Smooth muscle cell (in vitro differentiated cells): ENCODE results near the gene C1RL. TPM values are rescaled to one million over a fixed set of nuclear protein-coding genes. Genes with fewer than 3 reads are reported as not detected.

Experiments
- DNase-seq: peaks from one replicate; lab custom pipeline; 2025; ENCODE audit not compliant: unreplicated experiment; lab: John Stamatoyannopoulos, UW
- H2AFZ ChIP-seq: fragments of 200-600 bp; sonication (generic); 2 replicates; pipeline ENCODE4 v1.6.0; 2016; ENCODE audit warnings: antibody characterized with exemption, low read depth, mild to moderate bottlenecking
- H3F3A ChIP-seq: fragments of 200-600 bp; sonication (generic); 2 replicates; pipeline ENCODE4 v1.6.0; 2017; ENCODE audit warnings: antibody characterized with exemption, low read depth
- H3K27ac ChIP-seq: fragments of 200-600 bp; sonication (generic); 2 replicates; pipeline ENCODE4 v1.5.1; 2016; ENCODE audit warnings: low read depth, mild to moderate bottlenecking
- H3K27me3 ChIP-seq: fragments of 200-600 bp; sonication (generic); 2 replicates; pipeline ENCODE4 v1.6.1; 2016; ENCODE audit warnings: low read depth, mild to moderate bottlenecking
- H3K36me3 ChIP-seq: fragments of 200-600 bp; sonication (generic); 2 replicates; pipeline ENCODE4 v1.5.1; 2016; ENCODE audit warnings: low read depth
- H3K4me1 ChIP-seq: fragments of 200-600 bp; sonication (generic); 2 replicates; pipeline ENCODE4 v1.5.1; 2016; ENCODE audit warnings: low read depth
- H3K4me2 ChIP-seq: fragments of 200-600 bp; sonication (generic); 2 replicates; pipeline ENCODE4 v1.6.0; 2016; ENCODE audit warnings: mild to moderate bottlenecking
- H3K4me3 ChIP-seq: fragments of 200-600 bp; sonication (generic); 2 replicates; pipeline ENCODE4 v1.5.1; 2016; ENCODE audit warnings: mild to moderate bottlenecking
- H3K79me2 ChIP-seq: fragments of 200-600 bp; sonication (generic); 2 replicates; pipeline ENCODE4 v1.6.0; 2016; ENCODE audit warnings: low read depth, mild to moderate bottlenecking
- H3K9ac ChIP-seq: fragments of 200-600 bp; sonication (generic); 2 replicates; pipeline ENCODE4 v1.6.0; 2016; ENCODE audit warnings: low read depth
- H3K9me3 ChIP-seq: fragments of 200-600 bp; sonication (generic); replicated peaks from 2 replicates; pipeline ENCODE4 v1.5.1; 2016; ENCODE audit warnings: low read depth
- H4K20me1 ChIP-seq: fragments of 200-600 bp; sonication (generic); 2 replicates; pipeline ENCODE4 v1.6.0; 2016; ENCODE audit warnings: low read depth
- WGBS: methylation state at CpG from one replicate; pipeline ENCODE4 v1.1.7; 2016; ENCODE audit warnings: low lambda C conversion rate; 5-methylcytosine and 5-hydroxymethylcytosine counted together
- polyA plus RNA-seq: library from polyadenylated mRNA; unstranded; fragments of >200 nt; fragmentation: Nextera tagmentation; extraction: Ambion mirVana; gene quantifications from 2 replicates; pipeline ENCODE4 v1.2.1, GENCODE V29; 2016
- total RNA-seq: library from RNA; depleted of rRNA; stranded (reverse); fragments of >200 nt; gene quantifications from 2 replicates; pipeline ENCODE4 v1.2.3, GENCODE V29; 2014
- TF ChIP-seq, protein P1 (sequence below): fragments of 200-600 bp; sonication (generic); IDR thresholded peaks from 2 replicates; pipeline ENCODE4 v1.5.1; 2017; ENCODE audit warnings: borderline replicate concordance, mild to moderate bottlenecking, antibody characterized with exemption; ENCODE audit not compliant: insufficient read depth, poor library complexity, severe bottlenecking

C1RL gene
- total and polyA plus RNA-seq, 2 experiments from 2014 or later, result 8.7 to 21.1 TPM

DNA sequence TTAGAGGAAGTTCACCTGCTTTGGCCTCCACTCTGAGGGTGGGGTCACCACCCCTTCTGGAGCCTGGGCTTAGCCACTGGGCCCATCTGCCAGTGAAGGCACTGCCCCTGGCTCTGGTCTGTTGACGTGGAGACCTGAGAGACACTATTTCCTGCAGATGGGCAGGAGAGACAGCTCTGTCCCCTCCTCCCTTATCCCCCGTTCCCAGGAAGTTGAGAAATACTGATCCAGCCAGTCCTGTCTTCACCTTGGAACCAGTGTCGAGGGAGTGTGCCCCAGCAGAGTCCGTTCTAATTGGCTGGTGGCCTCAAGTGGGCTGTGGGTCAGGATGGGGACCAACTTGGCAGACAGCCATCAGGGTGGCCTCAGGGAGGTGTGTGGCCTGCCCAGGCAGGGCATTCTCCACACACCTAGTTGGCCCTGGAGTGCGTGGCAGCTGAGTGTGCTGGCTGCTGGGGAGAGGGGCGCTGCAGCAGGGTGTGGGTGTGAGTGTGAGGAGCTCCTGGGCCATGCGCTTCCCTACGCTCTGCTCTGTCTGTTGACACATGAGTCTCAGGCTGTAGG lies 46.5 kb upstream of the C1RL start:
- TF ChIP-seq, protein P1, sequence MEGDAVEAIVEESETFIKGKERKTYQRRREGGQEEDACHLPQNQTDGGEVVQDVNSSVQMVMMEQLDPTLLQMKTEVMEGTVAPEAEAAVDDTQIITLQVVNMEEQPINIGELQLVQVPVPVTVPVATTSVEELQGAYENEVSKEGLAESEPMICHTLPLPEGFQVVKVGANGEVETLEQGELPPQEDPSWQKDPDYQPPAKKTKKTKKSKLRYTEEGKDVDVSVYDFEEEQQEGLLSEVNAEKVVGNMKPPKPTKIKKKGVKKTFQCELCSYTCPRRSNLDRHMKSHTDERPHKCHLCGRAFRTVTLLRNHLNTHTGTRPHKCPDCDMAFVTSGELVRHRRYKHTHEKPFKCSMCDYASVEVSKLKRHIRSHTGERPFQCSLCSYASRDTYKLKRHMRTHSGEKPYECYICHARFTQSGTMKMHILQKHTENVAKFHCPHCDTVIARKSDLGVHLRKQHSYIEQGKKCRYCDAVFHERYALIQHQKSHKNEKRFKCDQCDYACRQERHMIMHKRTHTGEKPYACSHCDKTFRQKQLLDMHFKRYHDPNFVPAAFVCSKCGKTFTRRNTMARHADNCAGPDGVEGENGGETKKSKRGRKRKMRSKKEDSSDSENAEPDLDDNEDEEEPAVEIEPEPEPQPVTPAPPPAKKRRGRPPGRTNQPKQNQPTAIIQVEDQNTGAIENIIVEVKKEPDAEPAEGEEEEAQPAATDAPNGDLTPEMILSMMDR, result no peak
- Histone ChIP-seq H3K27ac (no peak overlapping the region), H3K9ac (no peak overlapping the region), H3K4me2 (no peak overlapping the region), H3K4me3 (no peak overlapping the region), H2AFZ (no peak overlapping the region), H3K4me1 (no peaks in the 10 kb centered on the region), H4K20me1 (no peaks in the 10 kb centered on the region), H3F3A (no peaks in the 10 kb centered on the region), H3K9me3 (no peaks in the 10 kb centered on the region), H3K79me2 (no peaks in the 10 kb centered on the region), H3K36me3 (no peaks in the 10 kb centered on the region), H3K27me3 (no peaks in the 10 kb centered on the region)
- DNase-seq, result no peak
- WGBS, result 87% methylated on average over 8 of the region's 8 CpGs

DNA sequence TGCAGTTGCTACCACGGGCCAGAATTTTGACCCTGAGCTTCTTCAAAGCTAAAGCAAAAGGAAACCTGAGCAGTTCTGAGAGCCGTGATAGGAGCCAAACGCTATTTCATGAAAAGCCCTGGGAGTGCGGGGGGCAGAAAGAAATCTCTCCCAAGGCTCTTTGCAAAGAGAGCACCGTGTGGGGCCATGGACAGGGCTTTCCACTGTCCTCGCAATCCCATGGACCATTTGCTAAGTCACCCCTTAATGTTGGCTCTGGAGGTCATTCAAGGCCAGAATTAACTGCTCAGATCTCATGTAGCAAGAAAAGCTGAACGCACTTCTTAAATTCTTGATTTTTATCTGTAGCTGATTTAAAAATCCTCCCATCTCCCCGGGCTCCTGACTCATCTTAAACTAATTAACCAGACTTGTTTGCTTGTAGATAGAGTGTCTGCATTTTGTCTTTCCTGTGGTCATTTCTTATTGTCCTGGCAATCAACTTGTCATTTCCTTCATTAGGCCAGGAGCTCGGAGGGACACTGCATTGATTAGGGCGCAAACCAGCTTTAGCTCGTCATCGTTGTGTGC lies 46.0 kb upstream of the C1RL start:
- no peak overlapping the region for H3K4me3 ChIP-seq

DNA sequence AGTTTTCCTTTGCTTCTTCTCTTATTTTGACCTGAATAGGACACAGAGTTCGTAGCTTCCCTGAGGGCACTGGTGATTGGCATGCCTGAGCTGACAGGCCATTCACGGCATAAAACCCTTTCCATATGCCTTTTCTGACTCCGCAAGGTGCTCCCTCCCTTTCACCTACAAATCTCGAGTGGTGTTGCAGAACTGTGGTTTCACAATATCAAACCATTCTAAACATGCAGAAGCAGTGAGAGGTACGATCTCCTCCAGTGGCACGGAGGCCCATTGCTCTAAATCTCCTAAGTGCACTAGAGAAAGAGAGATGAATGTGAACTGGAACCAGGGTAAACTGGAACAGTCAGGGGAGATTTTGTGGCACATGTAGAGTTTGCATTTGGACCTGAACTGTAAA lies 45.0 kb upstream of the C1RL start:
- TF ChIP-seq, protein P1, result no peak
- Histone ChIP-seq H3K4me2 (no peak overlapping the region), H3K27me3 (no peaks in the 10 kb centered on the region), H2AFZ (no peak overlapping the region), H3K9ac (no peak overlapping the region), H3K4me3 (no peak overlapping the region), H3K4me1 (no peaks in the 10 kb centered on the region), H3K36me3 (no peaks in the 10 kb centered on the region), H3K9me3 (no peaks in the 10 kb centered on the region), H3K79me2 (no peaks in the 10 kb centered on the region), H3K27ac (no peak overlapping the region), H3F3A (no peaks in the 10 kb centered on the region), H4K20me1 (no peaks in the 10 kb centered on the region)
- 92% methylated on average over 6 of the region's 6 CpGs for WGBS
- DNase-seq, result no peak

More for the DNA sequence above, 46.0 kb upstream of the C1RL start:
- no peaks in the 10 kb centered on the region for H3K36me3 ChIP-seq
- no peak overlapping the region for H3K9ac ChIP-seq
- H4K20me1 ChIP-seq, result no peaks in the 10 kb centered on the region
- no peak for DNase-seq
- no peak overlapping the region for H3K4me2 ChIP-seq
- no peaks in the 10 kb centered on the region for H3K27me3 ChIP-seq
- TF ChIP-seq, protein P1, result no peak
- no peaks in the 10 kb centered on the region for H3K79me2 ChIP-seq
- H3F3A ChIP-seq, result no peaks in the 10 kb centered on the region
- no peak overlapping the region for H3K27ac ChIP-seq
- H3K9me3 ChIP-seq, result no peaks in the 10 kb centered on the region
- H2AFZ ChIP-seq, result no peak overlapping the region
- no peaks in the 10 kb centered on the region for H3K4me1 ChIP-seq
- WGBS, result 84% methylated on average over 12 of the region's 12 CpGs

DNA sequence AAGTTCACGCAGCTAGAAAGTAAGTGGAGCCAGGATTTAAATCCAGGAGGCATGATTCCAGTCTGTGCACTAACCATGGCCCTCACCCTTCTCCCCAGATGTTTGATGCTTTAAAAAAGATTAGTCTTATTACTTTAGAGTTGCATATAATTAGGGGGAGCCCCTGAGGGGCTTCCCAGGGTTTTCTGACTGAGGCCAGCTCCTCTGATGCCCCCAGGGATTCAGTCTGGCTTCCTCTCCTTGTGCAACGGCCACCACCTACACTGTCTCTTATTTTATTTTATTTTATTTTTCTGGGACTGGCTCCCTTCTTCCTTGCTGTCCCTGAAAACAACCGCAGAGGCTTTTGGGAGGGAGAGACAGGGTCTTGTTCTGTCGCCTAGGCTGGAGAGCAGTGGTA lies 43.8 kb upstream of the C1RL start:
- H3K9me3 ChIP-seq, result no peaks in the 10 kb centered on the region
- H3K79me2 ChIP-seq, result no peaks in the 10 kb centered on the region
- no peak overlapping the region for H2AFZ ChIP-seq
- no peak overlapping the region for H3K9ac ChIP-seq
- no peak for DNase-seq
- no peak overlapping the region for H3K4me3 ChIP-seq
- H3K27me3 ChIP-seq, result no peaks in the 10 kb centered on the region
- H3K4me2 ChIP-seq, result no peak overlapping the region
- TF ChIP-seq, protein P1, result no peak
- no peaks in the 10 kb centered on the region for H3F3A ChIP-seq
- no peaks in the 10 kb centered on the region for H3K36me3 ChIP-seq
- 88% methylated on average over 4 of the region's 4 CpGs for WGBS
- no peaks in the 10 kb centered on the region for H3K4me1 ChIP-seq
- H4K20me1 ChIP-seq, result no peaks in the 10 kb centered on the region
- H3K27ac ChIP-seq, result no peak overlapping the region
